H54 (cell line): ENCODE data around the gene NUCKS1.

Experiments
- DNase-seq: peaks from one replicate; pipeline ENCODE4 v3.0.0; 2011; ENCODE audit warnings: low spot score, mixed read lengths; ENCODE audit not compliant: insufficient read length
- FAIRE-seq: peaks from 3 replicates; lab custom pipeline; 2011; peaks lifted over from hg19 to GRCh38; lab: Jason Lieb, UNC
- POLR2A ChIP-seq: IDR thresholded peaks from 2 replicates; pipeline ENCODE4 v1.6.1; 2011; ENCODE audit warnings: low read depth, mild to moderate bottlenecking, low read length

Gene NUCKS1

GRCh38 chr1:205782627-205783432, 32.8 kb upstream of the NUCKS1 start:
- DNase-seq (no peak), FAIRE-seq (no peak)
- TF ChIP-seq POLR2A: no peak

DNA sequence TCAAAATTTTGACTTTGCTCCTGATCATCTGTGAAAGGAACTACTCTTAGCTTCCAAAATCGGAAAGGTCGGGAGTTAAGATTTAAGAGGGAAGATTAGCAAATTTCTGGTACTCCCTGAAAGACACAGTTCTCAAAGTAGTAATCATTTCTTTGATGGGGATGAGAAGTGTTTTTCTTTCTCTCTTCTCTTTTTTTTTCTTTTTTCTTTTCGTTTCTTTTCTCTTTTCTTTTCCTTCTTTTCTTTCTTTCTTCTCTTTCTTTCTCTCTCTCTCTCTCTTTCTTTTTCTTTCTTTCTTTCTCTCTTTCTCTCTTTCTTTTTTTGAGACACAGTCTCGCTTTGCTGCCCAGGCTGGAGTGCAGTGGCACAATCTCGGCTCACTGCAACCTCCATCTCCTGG, 30.4 kb upstream of the NUCKS1 start:
- DNase-seq (no peak), FAIRE-seq (no peak)
- no peak for TF ChIP-seq POLR2A

GRCh38 chr1:205777994-205778393, 28.0 kb upstream of the NUCKS1 start:
- no peak for DNase-seq
- FAIRE-seq: no peak
- no peak for TF ChIP-seq POLR2A

DNA sequence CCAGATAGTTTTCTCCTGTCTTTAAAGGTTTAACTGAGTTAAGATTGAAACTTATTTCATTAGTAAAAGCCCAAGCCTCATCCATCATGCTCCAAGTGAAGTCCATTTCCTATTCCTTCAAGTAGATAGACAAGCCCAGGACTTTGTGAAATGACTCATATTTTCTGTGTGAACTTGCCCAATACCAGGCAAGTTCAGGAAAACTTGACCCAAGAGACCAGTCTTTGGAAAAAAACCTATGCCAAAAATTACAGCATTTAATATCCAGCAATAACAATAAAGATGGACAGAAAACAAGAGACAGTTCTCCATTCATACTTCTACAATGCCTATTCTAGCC, 25.7 kb upstream of the NUCKS1 start:
- FAIRE-seq (no peak), DNase-seq (no peak)
- no peak for TF ChIP-seq POLR2A

GRCh38 chr1:205775015-205775716, 25.2 kb upstream of the NUCKS1 start, which contains the start of gene RAB29:
RAB29 (minus strand) TSS chr1:205775482; CDS start chr1:205774956, 526 bp downstream.
- FAIRE-seq (peak; percentile 30), DNase-seq (peak; percentile 67)
- TF ChIP-seq POLR2A: 0 out of 2 replicates have a peak, but pooled peaks have one; percentile 37

- DNase-seq: no peak
Observed at GRCh38 chr1:205774198-205775014, 24.4 kb upstream of the NUCKS1 start.

GRCh38 chr1:205772607-205773032, 22.6 kb upstream of the NUCKS1 start:
- no peak for TF ChIP-seq POLR2A
- no peak for FAIRE-seq

More at GRCh38 chr1:205774198-205775014, 24.4 kb upstream of the NUCKS1 start:
- TF ChIP-seq POLR2A: no peak
- no peak for FAIRE-seq

DNA sequence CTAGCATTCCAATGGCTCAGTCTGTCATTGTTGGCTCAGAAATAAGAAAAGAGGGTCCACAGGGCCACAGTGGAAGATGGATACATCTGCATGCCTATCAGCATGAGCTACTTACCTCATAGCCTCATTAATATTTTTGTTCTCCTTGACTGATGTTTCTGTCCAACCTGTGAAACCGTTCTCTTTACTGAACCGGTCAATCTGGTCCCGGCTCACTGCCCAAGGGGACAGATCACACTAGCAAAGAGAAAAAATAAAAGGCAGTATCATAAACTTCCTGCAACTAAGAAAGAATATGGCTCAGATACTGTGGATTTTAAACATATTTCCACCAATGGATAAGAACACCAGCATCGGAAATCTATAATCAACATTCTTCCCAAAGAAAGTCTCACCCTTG, 20.6 kb upstream of the NUCKS1 start:
- no peak for DNase-seq
- no peak for TF ChIP-seq POLR2A

More at GRCh38 chr1:205772607-205773032, 22.6 kb upstream of the NUCKS1 start:
- DNase-seq: no peak

GRCh38 chr1:205769641-205770365, 19.8 kb upstream of the NUCKS1 start:
- FAIRE-seq (no peak), DNase-seq (no peak)
- TF ChIP-seq POLR2A: no peak

More for the DNA sequence above, 20.6 kb upstream of the NUCKS1 start:
- no peak for FAIRE-seq

GRCh38 chr1:205767248-205767647, 17.3 kb upstream of the NUCKS1 start:
- no peak for TF ChIP-seq POLR2A
- no peak for FAIRE-seq
- no peak for DNase-seq

DNA sequence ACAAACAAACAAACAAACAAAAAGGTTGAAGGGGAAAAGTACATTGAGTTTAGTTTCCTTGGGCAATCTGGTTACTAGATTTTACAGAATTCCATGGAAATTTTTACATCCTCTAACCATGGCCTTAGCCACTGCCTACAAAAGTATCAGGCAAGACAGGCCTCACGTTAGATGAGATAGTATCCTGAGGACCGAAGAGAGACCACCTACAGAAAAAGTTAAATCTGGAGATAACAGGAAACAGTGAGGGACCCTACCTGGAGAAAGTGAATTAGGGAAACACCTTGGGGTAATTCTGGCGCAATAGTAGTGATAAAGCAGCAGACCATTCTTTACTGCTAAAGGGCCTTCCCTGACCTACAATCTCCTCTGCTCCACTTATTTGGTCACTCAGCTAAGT, 16.6 kb upstream of the NUCKS1 start:
- DNase-seq (no peak), FAIRE-seq (no peak)
- TF ChIP-seq POLR2A: no peak

GRCh38 chr1:205766038-205766437, 16.1 kb upstream of the NUCKS1 start:
- DNase-seq (peak; percentile 26), FAIRE-seq (no peak)
- no peak for TF ChIP-seq POLR2A

GRCh38 chr1:205764578-205764977, 14.6 kb upstream of the NUCKS1 start:
- FAIRE-seq: no peak
- TF ChIP-seq POLR2A: no peak
- DNase-seq: no peak
